IgD-negative memory B cell (primary cell): Measurements from ENCODE around the gene AXL. TPM values are rescaled to one million over a fixed set of nuclear protein-coding genes. Genes with fewer than 3 reads are reported as not detected.

Source experiments
- H3K27ac Mint-ChIP-seq, 3 donors: one replicate each; pipeline ENCODE4 v1.8.0; 2020 to 2022; ENCODE audit warnings: mild to moderate bottlenecking in 3 of 3, mixed read lengths in 3 of 3, moderate library complexity in 1 of 3
- H3K27me3 Mint-ChIP-seq: one replicate; pipeline ENCODE4 v1.8.0; 2021; ENCODE audit warnings: mixed read lengths
- H3K36me3 Mint-ChIP-seq: one replicate; pipeline ENCODE4 v1.8.0; 2020; ENCODE audit warnings: mild to moderate bottlenecking, mixed read lengths
- H3K4me1 Mint-ChIP-seq, 3 donors: one replicate each; pipeline ENCODE4 v1.8.0; 2020 to 2022; ENCODE audit warnings: mixed read lengths in 3 of 3, mild to moderate bottlenecking in 1 of 3
- H3K4me3 Mint-ChIP-seq, 4 donors: one replicate each; pipeline ENCODE4 v1.8.0; 2020 to 2022; ENCODE audit warnings: mild to moderate bottlenecking in 4 of 4, mixed read lengths in 4 of 4, moderate library complexity in 3 of 4
- H3K9me3 Mint-ChIP-seq, 3 donors: one replicate each; pipeline ENCODE4 v1.8.0; 2020 to 2021; ENCODE audit warnings: mixed read lengths in 3 of 3, mild to moderate bottlenecking in 1 of 3
- polyA plus RNA-seq: library from polyadenylated mRNA; unstranded; fragments of 300-500 nt; fragmentation: Illumina TruSeq; gene quantifications from one replicate; pipeline ENCODE4 v1.2.3, GENCODE V29; 2021

Gene AXL
- polyA plus RNA-seq, 1 donor from 2014 or later, result 0.06 TPM

DNA sequence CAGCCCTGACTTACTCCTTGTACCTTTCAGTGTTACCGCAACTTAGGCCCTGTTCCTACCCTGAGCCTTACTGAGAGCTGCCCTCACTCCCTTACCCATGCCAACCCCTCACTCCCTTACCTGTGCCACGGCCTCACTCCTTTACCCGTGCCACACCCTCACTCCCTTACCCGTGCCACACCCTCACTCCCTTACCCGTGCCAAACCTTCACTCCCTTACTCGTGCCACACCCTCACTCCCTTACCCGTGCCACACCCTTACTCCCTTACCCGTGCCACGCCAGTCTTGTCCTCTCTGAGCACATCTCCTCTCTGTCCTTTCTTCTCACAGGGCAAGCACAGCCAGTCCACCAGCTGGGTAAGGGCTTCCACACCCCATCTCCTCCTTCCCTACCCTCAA lies 20.3 kb downstream of the AXL start:
- H3K9me3 Mint-ChIP-seq, result peaks cover 0 to 2% (median 0%) of the 10 kb centered on the region in 3 donors
- no peaks in the 10 kb centered on the region for H3K4me1 Mint-ChIP-seq
- H3K36me3 Mint-ChIP-seq, result peaks cover 2% of the 10 kb centered on the region
- H3K27me3 Mint-ChIP-seq, result peaks cover 9% of the 10 kb centered on the region
- no peak overlapping the region for H3K27ac Mint-ChIP-seq
- H3K4me3 Mint-ChIP-seq, result no peak overlapping the region

- Mint-ChIP-seq H3K4me3 (no peak overlapping the region), H3K4me1 (no peaks in the 10 kb centered on the region), H3K9me3 (peaks cover 0 to 2% (median 0%) of the 10 kb centered on the region in 3 donors), H3K27me3 (peaks cover 9% of the 10 kb centered on the region), H3K36me3 (peaks cover 2% of the 10 kb centered on the region), H3K27ac (no peak overlapping the region)
Observed at GRCh38 chr19:41239961-41240574, 21.0 kb downstream of the AXL start.

DNA sequence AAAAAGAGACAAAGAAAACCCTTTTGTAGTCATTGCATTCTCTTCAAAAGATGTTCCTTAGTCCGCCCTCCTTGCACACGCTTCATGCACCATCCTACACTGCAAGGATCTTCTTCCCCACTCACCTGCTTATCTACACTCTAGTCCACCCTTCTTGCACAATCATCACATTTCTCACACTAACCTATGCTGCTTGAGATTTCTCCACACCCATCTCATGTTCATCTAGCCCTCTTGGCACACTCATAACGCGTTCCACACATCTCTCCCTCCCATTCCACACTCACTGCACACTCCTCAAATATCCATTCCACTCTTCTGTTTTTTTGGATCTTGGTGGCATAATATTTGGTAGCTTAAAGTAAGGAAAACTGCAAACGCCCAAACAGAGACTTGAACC lies 22.8 kb downstream of the AXL start:
- peaks cover 9% of the 10 kb centered on the region for H3K27me3 Mint-ChIP-seq
- no peak overlapping the region for H3K27ac Mint-ChIP-seq
- H3K4me1 Mint-ChIP-seq, result no peaks in the 10 kb centered on the region
- peaks cover 0 to 2% (median 0%) of the 10 kb centered on the region in 3 donors for H3K9me3 Mint-ChIP-seq
- no peak overlapping the region for H3K4me3 Mint-ChIP-seq
- peaks cover 3% of the 10 kb centered on the region for H3K36me3 Mint-ChIP-seq

- H3K27me3 Mint-ChIP-seq, result peaks cover 6% of the 10 kb centered on the region
- peaks cover 0 to 1% (median 0%) of the 10 kb centered on the region in 3 donors for H3K4me1 Mint-ChIP-seq
- peak overlapping the region in 1 of 3 donors; percentile 63 for H3K27ac Mint-ChIP-seq
- no peak overlapping the region for H3K4me3 Mint-ChIP-seq
- peaks cover 3% of the 10 kb centered on the region for H3K36me3 Mint-ChIP-seq
- H3K9me3 Mint-ChIP-seq, result peaks cover 0 to 4% (median 0%) of the 10 kb centered on the region in 3 donors
Observed at GRCh38 chr19:41244117-41244516, 25.1 kb downstream of the AXL start.

GRCh38 chr19:41245843-41246242 lies 26.8 kb downstream of the AXL start:
- Mint-ChIP-seq H3K4me3 (no peak overlapping the region), H3K27ac (no peak overlapping the region), H3K36me3 (peaks cover 3% of the 10 kb centered on the region), H3K27me3 (peaks cover 5% of the 10 kb centered on the region), H3K4me1 (peaks cover 0 to 1% (median 0%) of the 10 kb centered on the region in 3 donors), H3K9me3 (peaks cover 0 to 4% (median 0%) of the 10 kb centered on the region in 3 donors)

DNA sequence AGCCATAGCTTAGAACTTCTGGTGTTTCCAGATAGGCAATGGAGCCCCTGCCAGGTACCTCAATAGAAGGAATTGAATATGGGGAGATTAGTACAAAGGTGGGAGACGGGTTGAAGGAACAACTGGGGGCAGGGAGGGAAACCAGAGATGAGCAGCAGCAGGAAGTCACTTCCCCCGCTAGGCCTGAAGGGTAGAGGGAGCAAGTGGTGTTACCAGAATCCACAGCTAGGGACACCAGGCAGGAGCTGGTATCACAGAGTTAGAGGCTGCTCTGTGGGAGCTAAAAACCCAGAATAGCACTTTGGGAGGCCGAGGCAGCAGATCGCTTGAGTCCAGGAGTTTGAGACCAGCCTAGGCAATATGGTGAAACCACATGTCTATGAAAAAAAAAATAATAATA lies 29.9 kb downstream of the AXL start:
- H3K9me3 Mint-ChIP-seq, result peaks cover 0 to 4% (median 0%) of the 10 kb centered on the region in 3 donors
- H3K4me3 Mint-ChIP-seq, result no peak overlapping the region
- H3K27me3 Mint-ChIP-seq, result peaks cover 7% of the 10 kb centered on the region
- peaks cover 0 to 1% (median 0%) of the 10 kb centered on the region in 3 donors for H3K4me1 Mint-ChIP-seq
- H3K36me3 Mint-ChIP-seq, result peaks cover 3% of the 10 kb centered on the region
- H3K27ac Mint-ChIP-seq, result no peak overlapping the region

GRCh38 chr19:41249707-41250423 lies 30.8 kb downstream of the AXL start:
- Mint-ChIP-seq H3K27ac (no peak overlapping the region), H3K9me3 (peaks cover 0 to 2% (median 0%) of the 10 kb centered on the region in 3 donors), H3K4me1 (peaks cover 0 to 1% (median 0%) of the 10 kb centered on the region in 3 donors), H3K4me3 (no peak overlapping the region), H3K36me3 (peaks cover 1% of the 10 kb centered on the region), H3K27me3 (peaks cover 6% of the 10 kb centered on the region)

DNA sequence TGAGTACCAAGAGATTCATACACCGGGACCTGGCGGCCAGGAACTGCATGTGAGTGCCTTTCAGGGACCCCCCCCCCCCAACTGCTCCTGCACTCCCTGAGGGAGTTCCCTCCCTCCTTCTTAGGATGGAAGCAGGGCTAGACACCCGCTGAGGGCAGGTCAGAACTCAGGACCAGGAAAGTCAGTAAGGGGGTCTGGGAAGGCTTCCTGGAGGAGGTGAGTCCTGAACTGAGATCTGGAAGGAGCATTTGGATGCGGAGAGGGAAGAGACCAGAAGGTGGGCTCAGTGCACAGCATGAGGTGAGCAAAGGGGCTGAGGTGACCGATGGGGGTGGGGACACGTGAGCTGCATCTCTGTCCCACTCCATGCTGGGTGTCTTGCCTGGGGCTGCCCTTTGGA lies 34.6 kb downstream of the AXL start:
- Mint-ChIP-seq H3K36me3 (no peaks in the 10 kb centered on the region), H3K27me3 (peaks cover 6% of the 10 kb centered on the region), H3K4me1 (no peaks in the 10 kb centered on the region), H3K27ac (no peak overlapping the region), H3K4me3 (no peak overlapping the region), H3K9me3 (peaks cover 0 to 2% (median 0%) of the 10 kb centered on the region in 3 donors)

GRCh38 chr19:41255171-41255570 lies 36.1 kb downstream of the AXL start:
- Mint-ChIP-seq H3K27me3 (peaks cover 6% of the 10 kb centered on the region), H3K4me1 (no peaks in the 10 kb centered on the region), H3K4me3 (no peak overlapping the region), H3K27ac (no peak overlapping the region), H3K36me3 (no peaks in the 10 kb centered on the region), H3K9me3 (no peaks in the 10 kb centered on the region)

DNA sequence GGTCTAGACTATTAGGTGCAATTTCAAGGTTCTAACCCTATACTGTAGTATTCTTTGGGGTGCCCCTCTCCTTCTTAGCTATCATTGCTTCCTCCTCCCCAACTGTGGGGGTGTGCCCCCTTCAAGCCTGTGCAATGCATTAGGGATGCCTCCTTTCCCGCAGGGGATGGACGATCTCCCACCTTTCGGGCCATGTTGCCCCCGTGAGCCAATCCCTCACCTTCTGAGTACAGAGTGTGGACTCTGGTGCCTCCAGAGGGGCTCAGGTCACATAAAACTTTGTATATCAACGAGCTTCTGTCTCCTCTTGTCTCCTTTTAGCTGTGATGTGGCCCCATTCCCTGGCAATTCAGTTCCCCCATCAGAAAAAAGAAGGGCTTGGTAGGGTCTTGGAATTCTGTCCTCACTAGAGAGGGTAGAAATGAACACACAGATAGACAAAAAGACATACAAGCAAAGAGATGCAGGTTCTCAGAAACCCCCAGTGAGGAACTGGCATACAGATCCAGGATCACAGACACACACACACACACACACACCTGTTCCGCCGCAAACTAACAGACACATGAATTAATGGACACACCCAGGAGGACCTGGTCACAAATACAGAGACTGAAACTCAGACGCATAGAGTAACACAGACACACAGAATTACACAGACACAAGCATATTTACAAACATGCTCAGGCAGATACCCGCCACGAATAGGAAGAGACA lies 42.6 kb downstream of the AXL start:
- H3K9me3 Mint-ChIP-seq, result no peaks in the 10 kb centered on the region
- H3K36me3 Mint-ChIP-seq, result no peaks in the 10 kb centered on the region
- peaks cover 11 to 23% (median 21%) of the 10 kb centered on the region in 3 donors for H3K4me1 Mint-ChIP-seq
- peak overlapping the region; percentile 90 to 98 (median 94) for H3K4me3 Mint-ChIP-seq
- peak overlapping the region; percentile 99 to 100 (median 99) for H3K27ac Mint-ChIP-seq
- H3K27me3 Mint-ChIP-seq, result no peaks in the 10 kb centered on the region

DNA sequence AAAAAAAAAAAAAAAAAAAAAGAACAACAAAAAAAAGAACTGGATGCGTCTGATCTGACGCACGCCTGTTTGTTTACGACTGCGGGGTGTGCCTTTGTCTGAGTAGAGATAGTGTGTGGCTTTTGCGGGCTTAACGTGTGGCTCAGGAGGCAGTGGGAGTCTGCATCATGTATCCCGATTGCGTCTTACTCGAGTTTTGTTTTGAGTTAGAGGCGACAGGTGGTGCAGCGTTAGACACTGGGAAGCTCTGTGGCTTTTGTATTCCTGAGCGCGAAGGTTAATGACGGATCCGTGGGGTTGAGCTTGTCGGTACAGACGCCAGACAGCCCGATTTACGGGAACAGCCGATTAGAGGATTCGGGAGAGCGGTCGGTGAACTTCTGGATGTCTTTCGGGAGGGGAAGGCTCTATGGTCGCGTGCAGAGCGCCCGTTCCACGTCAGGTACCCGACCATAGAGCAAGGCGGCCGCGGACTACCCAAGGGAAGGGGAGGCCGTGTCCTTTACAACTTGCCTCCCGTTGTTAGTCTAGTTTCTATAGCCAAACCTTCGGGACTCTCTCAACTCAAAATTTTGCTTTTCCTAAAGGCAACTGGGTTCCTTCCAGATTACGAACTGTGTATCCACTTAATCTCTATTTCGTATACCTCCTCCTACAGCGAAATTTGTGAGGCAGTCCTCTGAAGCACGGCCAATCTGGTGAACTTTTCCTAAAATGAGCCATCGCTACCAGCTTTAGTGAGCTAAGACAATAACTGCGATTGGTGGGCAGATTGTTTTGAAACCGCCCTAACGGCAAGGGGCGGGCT lies 44.2 kb downstream of the AXL start:
- Mint-ChIP-seq H3K27ac (peak overlapping the region; percentile 99 to 100 (median 99)), H3K4me1 (peaks cover 15 to 33% (median 30%) of the 10 kb centered on the region in 3 donors), H3K9me3 (no peaks in the 10 kb centered on the region), H3K4me3 (peak overlapping the region; percentile 90 to 98 (median 94)), H3K36me3 (no peaks in the 10 kb centered on the region), H3K27me3 (no peaks in the 10 kb centered on the region)

DNA sequence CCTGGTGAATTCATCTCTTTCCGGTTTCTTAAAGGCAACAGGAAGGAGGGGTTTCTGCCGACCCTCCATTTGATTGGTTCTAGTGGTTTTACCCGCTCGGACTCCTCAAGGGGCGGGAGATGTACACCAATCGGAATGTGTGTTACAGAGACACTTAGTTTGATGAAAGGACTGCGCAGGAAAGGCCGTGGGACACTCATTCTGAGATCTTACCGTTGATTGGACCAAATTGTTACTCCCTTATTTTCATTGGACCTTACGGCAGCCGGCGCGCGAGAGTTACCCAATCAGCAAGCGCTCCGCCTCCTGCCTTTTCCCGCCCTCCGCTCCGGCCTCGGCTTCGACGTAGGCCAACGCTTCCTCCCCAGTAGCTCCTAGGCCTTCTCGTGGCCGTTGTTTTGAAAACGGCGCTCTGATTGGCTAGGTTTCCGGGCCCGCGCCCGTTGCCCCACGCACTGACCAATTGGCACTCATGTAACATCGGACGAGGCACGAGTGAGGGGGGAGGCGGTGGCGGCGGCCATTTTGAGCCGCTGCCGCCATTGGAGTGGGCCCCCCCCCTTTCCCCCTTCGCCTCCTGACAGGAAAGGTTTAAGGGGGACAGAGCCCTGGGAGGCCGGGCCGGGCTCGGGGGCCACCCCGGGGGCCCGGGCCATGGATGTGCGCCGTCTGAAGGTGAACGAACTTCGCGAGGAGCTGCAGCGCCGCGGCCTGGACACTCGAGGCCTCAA lies 45.0 kb downstream of the AXL start, which contains the start of gene HNRNPUL1:
Gene HNRNPUL1 (plus strand): TSS at position 523 of the 731 bp plus-strand sequence. CDS start 132 bp downstream, at position 655.
- Mint-ChIP-seq H3K27me3 (no peaks in the 10 kb centered on the region), H3K9me3 (no peaks in the 10 kb centered on the region), H3K4me1 (peaks cover 15 to 33% (median 30%) of the 10 kb centered on the region in 3 donors), H3K36me3 (no peaks in the 10 kb centered on the region), H3K4me3 (peak within 1 kb of the TSS; percentile 90 to 98 (median 94)), H3K27ac (peak within 1 kb of the TSS; percentile 99 to 100 (median 99))

DNA sequence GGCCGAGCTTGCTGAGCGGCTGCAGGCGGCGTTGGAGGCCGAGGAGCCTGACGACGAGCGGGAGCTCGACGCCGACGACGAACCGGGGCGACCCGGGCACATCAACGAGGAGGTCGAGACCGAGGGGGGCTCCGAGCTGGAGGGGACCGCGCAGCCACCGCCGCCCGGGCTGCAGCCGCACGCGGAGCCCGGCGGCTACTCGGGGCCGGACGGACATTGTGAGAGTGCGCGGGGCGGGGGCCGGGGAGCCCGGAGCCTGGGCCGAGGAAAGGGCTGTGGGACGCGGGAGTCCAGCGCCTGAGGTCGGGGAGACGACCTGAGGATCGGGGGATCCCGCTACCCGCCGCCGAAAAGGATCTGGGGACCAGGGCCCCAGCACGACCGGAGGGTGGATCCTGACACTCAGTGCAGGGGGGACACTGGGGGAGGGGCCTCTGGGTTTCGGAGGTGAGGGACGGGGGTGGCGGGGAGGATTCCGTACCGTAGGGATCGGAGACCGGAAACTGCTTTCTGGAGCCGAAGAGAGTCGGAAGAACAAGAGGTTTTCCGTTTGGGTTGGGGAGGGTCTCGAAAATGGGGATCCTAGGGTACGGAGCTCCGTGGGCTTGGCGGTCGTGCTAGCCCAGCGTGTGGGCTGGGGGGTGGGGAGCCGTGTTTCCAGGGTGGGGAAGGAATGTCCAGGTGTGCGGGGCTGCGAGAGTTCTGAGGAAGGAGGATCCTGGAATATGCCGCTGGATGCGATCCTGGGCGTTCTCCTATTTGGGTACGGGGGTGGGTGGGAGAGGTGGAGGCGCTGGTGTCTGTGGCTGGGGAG lies 45.8 kb downstream of the AXL start:
- Mint-ChIP-seq H3K27me3 (no peaks in the 10 kb centered on the region), H3K4me1 (peaks cover 15 to 33% (median 30%) of the 10 kb centered on the region in 3 donors), H3K36me3 (no peaks in the 10 kb centered on the region), H3K4me3 (peak overlapping the region; percentile 90 to 98 (median 94)), H3K9me3 (no peaks in the 10 kb centered on the region), H3K27ac (peak overlapping the region; percentile 99 to 100 (median 99))
